ENCODE data around the gene LY86. TPM values are rescaled to one million over a fixed set of nuclear protein-coding genes. Genes with fewer than 3 reads are reported as not detected.

LY86 gene
- 1 to 10 TPM; 2.0 to 5.1 (median 2.2) TPM for total RNA-seq
- 30.7 TPM for total RNA-seq (2013)

GRCh38 chr6:6588064-6588923, at the start of gene LY86:
LY86 (plus strand) TSS chr6:6588720; CDS start chr6:6588735, 15 bp downstream.
- 34% methylated on average over 14 of the region's 14 CpGs for WGBS (ENCODE audit: insufficient coverage)
- ATAC-seq: no peak
- peak within 1 kb of the TSS; percentile 54 for H3K27ac ChIP-seq (ENCODE audit: low read length)
- peak in 1 of 2 donors; percentile 48 for DNase-seq
- peaks cover 61% of the 10 kb centered on the region for H3K4me1 ChIP-seq (ENCODE audit: control insufficient read depth, insufficient read depth, low read length)
- intact Hi-C loops (cut with micrococcal nuclease): no loop called here
- TF ChIP-seq, protein P1, sequence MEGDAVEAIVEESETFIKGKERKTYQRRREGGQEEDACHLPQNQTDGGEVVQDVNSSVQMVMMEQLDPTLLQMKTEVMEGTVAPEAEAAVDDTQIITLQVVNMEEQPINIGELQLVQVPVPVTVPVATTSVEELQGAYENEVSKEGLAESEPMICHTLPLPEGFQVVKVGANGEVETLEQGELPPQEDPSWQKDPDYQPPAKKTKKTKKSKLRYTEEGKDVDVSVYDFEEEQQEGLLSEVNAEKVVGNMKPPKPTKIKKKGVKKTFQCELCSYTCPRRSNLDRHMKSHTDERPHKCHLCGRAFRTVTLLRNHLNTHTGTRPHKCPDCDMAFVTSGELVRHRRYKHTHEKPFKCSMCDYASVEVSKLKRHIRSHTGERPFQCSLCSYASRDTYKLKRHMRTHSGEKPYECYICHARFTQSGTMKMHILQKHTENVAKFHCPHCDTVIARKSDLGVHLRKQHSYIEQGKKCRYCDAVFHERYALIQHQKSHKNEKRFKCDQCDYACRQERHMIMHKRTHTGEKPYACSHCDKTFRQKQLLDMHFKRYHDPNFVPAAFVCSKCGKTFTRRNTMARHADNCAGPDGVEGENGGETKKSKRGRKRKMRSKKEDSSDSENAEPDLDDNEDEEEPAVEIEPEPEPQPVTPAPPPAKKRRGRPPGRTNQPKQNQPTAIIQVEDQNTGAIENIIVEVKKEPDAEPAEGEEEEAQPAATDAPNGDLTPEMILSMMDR (IDR thresholded peaks at IDR 0.05): no peak
- Mint-ChIP-seq H3K27me3 (ENCODE audit: low read depth in 2 of 2) (no peaks in the 10 kb centered on the region), H3K27ac (peak within 1 kb of the TSS; percentile 50 to 87), H3K9me3 (no peaks in the 10 kb centered on the region), H3K4me1 (peaks cover 35 to 70% of the 10 kb centered on the region in 2 donors), H3K4me3 (peak within 1 kb of the TSS; percentile 35), H3K36me3 (no peaks in the 10 kb centered on the region)
- H3K9me3 ChIP-seq (ENCODE audit: control insufficient read depth, insufficient read depth, low read length): no peaks in the 10 kb centered on the region
- no peaks in the 10 kb centered on the region for H3K27me3 ChIP-seq (ENCODE audit: control insufficient read depth, insufficient read depth, low read length)
- H3K36me3 ChIP-seq (ENCODE audit: control insufficient read depth, insufficient read depth, low read length): no peaks in the 10 kb centered on the region
- H3K4me3 ChIP-seq (ENCODE audit: low read length): peak within 1 kb of the TSS; percentile 38

DNA sequence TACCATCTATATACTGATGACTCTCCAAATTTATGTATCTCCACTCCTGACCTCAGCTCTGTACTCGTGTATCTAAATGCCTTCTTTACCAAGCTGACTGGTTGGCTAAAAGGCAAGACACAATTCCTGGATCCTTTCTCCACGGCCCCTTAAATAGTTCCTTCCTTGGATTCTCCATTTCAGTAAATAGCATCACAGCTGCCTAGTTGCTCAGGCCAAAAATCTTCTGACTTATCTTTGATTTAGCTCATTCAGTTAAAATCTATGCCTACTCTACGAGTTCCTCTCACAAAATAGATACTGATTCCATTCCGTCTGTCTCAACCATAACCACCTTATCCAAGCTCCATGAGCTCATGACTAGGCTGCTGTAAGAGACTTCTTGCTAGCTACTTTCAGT, 49.5 kb upstream of the LY86 start:
- H3K27ac Mint-ChIP-seq: no peak overlapping the region
- peaks cover 43 to 68% of the 10 kb centered on the region in 2 donors for H3K27me3 Mint-ChIP-seq (ENCODE audit: low read depth in 2 of 2)
- H3K4me3 Mint-ChIP-seq: no peak overlapping the region
- H3K4me1 ChIP-seq (ENCODE audit: control insufficient read depth, insufficient read depth, low read length): no peaks in the 10 kb centered on the region
- no peak overlapping the region for H3K4me3 ChIP-seq (ENCODE audit: low read length)
- TF ChIP-seq, protein P1 (IDR thresholded peaks at IDR 0.05): no peak
- no peak for DNase-seq
- no peak overlapping the region for H3K27ac ChIP-seq (ENCODE audit: low read length)
- no peaks in the 10 kb centered on the region for H3K9me3 Mint-ChIP-seq
- H3K36me3 ChIP-seq (ENCODE audit: control insufficient read depth, insufficient read depth, low read length): no peaks in the 10 kb centered on the region
- 84% methylated on average over 4 of the region's 4 CpGs for WGBS (ENCODE audit: insufficient coverage)
- H3K9me3 ChIP-seq (ENCODE audit: control insufficient read depth, insufficient read depth, low read length): no peaks in the 10 kb centered on the region
- intact Hi-C loops (cut with micrococcal nuclease): no loop called here
- no peak for ATAC-seq
- H3K36me3 Mint-ChIP-seq: no peaks in the 10 kb centered on the region
- peaks cover 0 to 4% of the 10 kb centered on the region in 2 donors for H3K4me1 Mint-ChIP-seq
- H3K27me3 ChIP-seq (ENCODE audit: control insufficient read depth, insufficient read depth, low read length): peaks cover 2% of the 10 kb centered on the region

GRCh38 chr6:6542357-6542756, 46.2 kb upstream of the LY86 start:
- WGBS (ENCODE audit: insufficient coverage): 93% methylated on average over 2 of the region's 2 CpGs
- no peak overlapping the region for H3K27ac ChIP-seq (ENCODE audit: low read length)

More at GRCh38 chr6:6542357-6542756, 46.2 kb upstream of the LY86 start:
- H3K27me3 Mint-ChIP-seq (ENCODE audit: low read depth in 2 of 2): peaks cover 50 to 88% of the 10 kb centered on the region in 2 donors
- H3K9me3 Mint-ChIP-seq: no peaks in the 10 kb centered on the region
- H3K27ac Mint-ChIP-seq: no peak overlapping the region
- no peaks in the 10 kb centered on the region for H3K36me3 ChIP-seq (ENCODE audit: control insufficient read depth, insufficient read depth, low read length)
- DNase-seq: no peak
- no peak for ATAC-seq
- peaks cover 17% of the 10 kb centered on the region for H3K4me1 ChIP-seq (ENCODE audit: control insufficient read depth, insufficient read depth, low read length)
- intact Hi-C loops (cut with micrococcal nuclease): no loop called here
- TF ChIP-seq, protein P1 (IDR thresholded peaks at IDR 0.05): no peak
- H3K27me3 ChIP-seq (ENCODE audit: control insufficient read depth, insufficient read depth, low read length): peaks cover 23% of the 10 kb centered on the region
- no peaks in the 10 kb centered on the region for H3K36me3 Mint-ChIP-seq
- H3K4me3 Mint-ChIP-seq: no peak overlapping the region
- no peaks in the 10 kb centered on the region for H3K9me3 ChIP-seq (ENCODE audit: control insufficient read depth, insufficient read depth, low read length)
- no peak overlapping the region for H3K4me3 ChIP-seq (ENCODE audit: low read length)
- H3K4me1 Mint-ChIP-seq: peaks cover 13 to 19% of the 10 kb centered on the region in 2 donors

Measured in natural killer cell (primary cell).